GM21381 (cell line): ENCODE measurements around the gene NDUFS6.

ENCODE experiments used
- ATAC-seq: cut with Tn5 transposase; IDR thresholded peaks from one replicate; pipeline ENCODE4 v1.9.1; 2021; ENCODE audit warnings: mild to moderate bottlenecking, moderate library complexity; ENCODE audit not compliant: unreplicated experiment

Gene NDUFS6

DNA sequence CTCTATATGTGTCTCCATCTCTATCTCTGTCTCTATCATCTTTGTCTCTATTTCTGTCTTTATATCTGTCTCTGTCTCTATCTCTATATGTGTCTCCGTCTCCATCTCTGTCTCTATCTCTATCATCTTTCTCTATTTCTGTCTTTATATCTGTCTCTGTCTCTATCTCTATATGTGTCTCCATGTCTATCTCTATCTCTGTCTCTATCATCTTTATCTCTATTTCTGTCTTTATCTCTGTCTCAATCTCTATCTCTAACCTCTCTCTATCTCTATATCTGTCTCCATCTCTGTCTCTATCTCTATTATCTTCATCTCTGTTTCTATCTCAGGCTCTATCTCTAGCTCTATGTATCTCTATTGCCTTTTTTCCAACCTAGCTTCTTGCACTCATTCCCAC is 44.5 kb downstream of the NDUFS6 start:
- ATAC-seq: no peak

DNA sequence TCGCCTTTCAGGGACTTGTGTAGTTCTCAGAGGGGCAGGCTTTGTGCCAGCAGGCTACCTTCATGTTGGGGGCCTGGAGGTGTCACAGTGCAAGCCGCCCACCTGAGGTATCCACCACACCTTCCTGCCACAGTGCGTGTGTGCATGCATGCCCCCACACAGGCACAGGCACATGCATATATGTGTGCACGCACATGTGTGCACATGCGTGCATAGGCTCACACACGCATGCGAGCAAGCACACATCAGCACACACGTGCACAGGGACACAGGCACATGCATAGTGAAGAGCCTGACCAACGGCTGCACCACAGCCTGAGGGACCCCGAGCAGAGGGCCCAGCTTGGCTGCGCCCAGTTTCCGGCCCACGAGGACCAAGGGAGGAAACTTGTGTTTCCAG is 45.4 kb downstream of the NDUFS6 start:
- ATAC-seq: no peak

DNA sequence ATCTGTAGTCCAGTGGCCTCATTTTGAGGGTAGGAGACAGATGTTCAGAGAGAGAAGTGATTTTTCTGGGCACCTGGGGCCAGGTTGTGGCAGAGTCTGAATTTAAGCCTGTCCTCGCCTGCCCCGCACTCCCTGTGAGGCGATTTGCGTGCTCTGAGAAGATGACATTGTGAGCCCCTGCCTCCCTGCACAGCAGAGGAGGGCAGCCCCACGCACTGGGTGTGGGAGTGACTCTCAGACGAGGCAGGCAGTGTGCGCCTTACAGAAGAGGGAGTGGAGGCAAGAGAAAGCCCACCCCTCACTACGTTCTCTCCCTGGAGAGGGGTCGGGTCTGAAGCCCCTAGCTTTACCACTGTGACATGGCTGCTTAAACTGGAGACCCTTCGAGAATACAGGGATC is 45.8 kb downstream of the NDUFS6 start:
- ATAC-seq: no peak

DNA sequence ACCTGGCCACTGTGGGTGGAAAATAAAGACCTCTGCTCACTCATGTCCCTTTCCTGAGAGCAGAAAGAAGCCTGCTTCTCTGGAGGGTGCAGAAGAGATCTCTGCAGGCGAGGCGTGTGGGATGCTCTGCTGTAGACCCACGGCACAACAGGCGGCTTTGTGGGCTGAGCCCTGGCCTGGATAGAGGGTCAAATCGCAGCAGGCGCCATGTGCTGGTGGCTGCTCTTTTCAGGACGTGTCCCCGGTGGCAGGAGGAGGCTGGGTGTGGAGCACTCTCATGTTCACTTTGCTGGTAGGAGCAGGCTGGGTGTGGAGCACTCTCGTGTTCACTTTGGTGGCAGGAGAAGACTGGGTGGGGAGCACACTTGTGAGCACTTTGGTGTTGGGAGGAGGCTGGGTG is 46.4 kb downstream of the NDUFS6 start:
- no peak for ATAC-seq

DNA sequence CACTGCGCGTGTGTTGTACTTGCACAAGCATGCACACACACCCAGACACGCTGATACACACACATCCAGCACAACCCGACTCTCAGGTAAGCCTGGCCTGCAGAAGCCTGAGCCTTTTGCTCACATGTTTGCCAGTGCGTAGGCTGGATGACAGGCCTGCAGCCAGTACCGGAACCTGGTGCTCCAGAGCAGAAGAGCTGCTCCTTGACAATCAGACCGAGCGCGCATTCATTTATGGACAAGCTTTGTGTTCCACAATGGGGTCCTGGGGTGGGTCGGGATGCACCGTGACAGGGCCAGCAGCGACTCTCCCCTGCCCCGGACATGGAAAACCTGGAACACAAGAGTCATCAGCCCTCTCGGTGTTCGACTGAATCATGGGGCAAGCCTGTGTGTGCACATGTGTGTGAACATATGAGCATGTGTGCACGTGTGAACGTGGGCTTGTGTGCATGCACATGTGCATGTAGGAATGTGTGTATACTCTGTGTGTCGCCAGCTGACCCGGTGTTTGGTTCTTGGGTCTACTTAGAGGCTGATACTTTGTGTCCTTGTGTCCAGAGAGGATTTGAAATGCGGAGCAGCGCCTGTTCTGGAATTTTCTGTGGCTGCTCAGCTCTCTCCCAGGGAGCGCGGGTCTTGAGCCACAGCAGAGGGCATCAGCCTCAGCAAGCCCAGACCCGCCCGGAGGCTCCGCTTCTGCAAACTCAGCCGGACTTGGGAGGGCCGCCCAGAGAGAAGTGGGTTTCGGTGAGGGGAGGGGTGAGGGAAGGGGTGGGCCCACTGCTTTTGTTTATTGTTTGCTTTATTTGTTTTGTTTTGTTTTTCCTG is 49.3 kb downstream of the NDUFS6 start:
- ATAC-seq: no peak

DNA sequence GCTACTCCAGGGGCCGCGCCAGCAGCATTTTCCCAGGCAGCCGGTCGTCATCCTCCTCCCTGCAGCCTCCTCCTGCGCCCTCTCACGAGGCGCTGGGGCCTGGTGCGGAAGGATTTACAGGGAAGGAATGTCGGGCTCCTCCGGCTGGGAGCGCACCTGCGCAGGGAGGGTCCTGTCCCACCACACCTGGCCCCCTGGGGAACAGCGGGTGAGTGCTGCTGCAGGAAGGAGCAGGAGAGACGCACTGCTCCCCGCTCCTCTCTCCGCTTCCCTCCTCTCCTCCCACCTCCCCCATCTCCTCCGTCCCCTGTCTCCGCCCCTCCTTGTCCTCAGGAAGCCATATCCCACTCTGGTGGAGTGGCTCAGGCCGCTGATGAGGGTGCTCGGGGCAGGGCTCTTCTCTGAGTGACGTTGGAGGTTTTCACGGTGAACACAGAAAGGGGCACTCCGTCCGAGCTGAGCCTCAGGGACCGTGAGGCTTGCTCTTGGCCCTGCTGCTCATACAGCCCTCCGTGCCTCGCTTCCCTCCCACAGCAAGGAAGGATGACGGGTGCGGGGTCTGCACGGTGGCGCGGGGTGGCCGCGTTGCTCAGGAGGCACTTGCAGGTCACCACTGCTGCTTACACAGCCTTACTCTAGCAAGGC is 50.2 kb downstream of the NDUFS6 start:
- no peak for ATAC-seq

DNA sequence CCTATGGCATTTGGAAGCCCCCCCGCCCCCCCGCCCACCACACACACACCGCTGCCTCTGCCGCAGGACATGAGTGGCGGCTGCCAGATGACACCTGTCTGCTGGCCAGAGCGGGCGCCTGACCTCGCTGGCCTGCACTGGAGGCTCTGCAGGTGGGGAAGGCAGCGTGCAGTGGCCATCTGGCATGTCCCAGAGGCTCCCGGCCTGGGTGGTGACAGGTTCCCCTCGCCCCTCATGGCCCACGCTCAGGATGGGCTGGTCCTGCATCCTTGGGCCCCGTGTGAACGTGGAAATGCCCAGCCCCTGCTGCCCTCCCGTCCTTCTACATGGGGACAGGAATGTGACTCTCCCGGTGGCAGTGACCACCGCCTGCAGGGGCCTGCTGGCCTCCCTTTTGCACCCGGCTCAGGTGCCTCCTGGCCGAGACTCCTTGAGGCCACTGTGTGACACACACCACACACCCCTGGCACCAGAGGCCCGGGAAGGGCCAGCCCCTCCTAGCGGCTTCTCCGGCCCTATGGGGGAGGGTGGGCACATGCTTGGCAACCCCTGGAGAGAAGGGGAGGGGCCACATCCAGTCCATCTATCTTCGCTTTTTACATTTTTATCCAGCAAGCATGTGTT is 51.2 kb downstream of the NDUFS6 start:
- ATAC-seq: no peak

DNA sequence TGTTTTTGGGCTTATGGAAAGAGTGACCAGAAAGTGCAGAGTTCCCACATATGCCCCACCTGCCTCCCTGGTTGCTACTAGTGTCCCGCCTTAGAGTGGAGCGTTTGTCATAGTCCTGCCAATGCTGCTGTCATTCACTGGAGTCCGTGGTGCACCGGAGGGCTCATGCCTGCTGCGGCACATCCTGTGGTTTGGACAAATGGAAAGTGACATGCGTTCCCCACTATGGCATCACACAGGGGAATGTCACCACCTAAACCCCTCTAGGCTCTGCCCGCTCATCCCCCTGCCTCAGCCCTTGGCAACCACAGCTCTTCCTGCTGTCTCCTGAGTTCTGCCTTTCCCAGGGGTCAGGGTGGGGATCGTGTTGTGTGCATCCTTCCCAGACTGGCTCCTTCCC is 52.3 kb downstream of the NDUFS6 start:
- no peak for ATAC-seq

DNA sequence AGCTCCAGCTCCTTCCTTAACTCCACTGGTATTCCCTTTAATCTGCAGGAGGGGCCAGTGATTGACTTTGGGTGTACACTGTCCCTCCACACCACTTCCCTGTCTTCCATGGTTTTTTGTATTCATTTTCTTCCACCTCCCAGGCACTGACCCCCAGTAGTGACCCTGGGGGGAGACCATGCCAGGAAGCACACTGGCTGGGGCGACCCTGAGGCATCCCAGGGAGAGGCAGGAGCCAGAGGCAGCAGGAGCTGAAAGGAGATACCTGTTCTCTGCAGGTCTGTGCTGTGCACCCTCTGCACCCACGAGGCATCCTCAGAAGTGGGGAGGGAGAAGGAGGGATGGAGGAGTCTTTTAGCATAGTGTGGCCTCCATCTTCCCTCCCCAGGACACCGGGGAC is 53.9 kb downstream of the NDUFS6 start:
- no peak for ATAC-seq

DNA sequence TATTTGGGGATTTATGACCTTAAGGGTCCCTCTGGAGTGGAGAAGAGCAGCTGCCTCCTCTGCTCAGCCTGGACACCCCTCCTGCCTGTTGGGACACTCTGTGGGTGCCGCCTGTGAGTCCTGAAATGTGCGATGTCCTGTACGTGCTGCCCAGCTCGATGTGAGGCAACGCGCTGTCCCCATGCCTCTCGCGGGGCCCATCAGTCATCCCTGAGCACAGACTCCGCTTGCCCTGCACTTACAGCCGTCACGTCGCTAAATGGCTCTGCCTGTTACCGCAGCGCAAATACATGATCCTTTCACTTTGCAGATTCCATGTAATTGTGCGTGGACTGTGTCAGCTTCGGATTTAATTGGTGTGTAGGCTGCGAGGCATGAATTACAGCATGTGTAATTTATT is 54.4 kb downstream of the NDUFS6 start:
- ATAC-seq: no peak

DNA sequence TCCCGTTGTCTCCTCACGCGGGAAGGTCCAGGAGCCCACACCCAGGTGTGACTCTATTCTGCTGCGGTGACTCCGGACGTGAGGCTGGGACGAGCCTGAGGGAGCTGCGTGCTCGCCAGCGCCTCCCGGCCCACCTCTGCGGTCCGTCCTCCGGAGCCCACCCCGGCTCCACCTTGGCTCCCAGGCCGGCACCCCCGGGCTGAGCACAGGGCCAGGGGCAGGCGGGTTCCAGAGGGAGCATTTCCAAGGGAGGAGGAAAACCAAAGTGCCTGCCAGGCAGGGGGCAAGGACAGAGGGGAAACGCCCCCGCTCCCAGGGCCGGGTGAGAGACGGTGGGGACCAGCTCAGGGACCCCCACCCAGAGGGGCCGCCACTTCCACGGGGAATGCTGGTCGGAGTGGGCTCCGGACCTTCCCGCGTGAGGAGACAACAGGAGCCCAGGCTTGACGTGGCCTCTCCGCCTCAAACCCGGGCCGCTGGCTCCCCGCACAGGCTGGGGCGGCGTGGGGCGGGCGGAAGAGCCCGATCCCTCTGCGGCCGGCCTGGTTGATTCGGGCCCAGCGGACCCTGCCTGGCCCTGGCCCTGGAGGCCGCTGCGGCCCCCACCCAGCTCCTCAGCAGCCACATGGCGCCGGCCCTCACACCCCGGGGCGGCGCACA is 55.5 kb downstream of the NDUFS6 start:
- no peak for ATAC-seq

DNA sequence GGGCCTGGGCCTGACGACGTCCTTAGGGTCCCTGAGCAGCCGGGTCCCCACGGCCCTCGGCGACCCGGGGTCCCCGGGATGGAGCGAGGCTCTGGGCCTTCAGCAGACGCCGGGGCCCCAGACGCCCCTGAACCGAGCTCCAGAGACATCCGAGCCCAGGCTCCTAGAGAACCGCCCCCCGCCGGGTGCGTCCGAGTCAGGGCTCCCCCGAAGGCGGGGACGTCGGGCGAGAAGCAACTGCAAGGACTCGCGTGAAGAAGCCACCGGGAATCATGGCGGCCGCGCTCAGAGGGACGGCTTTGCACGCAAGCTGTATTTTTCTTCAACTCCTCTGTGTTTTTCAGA is 56.0 kb downstream of the NDUFS6 start:
- no peak for ATAC-seq

DNA sequence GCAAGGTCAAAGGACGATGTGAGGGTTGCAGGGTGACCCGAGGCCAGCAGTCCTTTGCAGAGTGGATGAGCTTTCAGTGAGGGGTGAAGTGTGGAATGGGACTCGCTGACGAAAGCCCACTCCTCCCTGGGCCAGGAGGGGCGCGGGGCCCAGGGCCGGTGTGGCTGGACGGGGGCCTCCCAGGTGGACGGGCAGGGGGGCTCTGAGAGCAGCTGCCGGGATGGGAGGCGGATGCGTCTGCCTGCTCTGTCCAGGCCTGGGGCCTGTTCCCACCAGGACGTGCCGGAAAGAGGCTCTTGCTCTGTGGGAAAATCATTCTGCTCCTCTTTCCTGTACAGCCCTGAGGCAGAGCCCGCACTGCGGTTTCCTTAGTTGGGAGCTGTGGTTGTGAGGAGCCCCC is 57.2 kb downstream of the NDUFS6 start:
- no peak for ATAC-seq

DNA sequence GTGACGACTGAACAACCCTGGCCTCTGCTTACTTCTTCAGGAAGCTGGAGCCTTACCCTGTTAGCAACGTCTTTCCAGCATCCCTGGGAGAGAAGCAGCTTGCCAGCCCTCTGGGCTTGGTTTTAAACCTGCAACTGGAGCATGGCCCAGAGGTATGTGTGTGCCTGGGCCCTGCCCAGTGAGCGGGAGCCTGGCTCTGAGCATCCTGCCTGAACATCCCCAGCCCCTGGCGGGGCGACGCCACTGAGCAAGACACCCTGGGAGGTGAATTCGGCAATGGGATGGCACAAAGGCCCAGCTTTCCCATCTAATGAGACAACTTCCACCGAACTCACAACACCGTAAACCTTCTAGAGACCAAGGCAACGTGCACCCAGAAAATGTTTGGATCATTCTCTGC is 57.9 kb downstream of the NDUFS6 start:
- no peak for ATAC-seq

DNA sequence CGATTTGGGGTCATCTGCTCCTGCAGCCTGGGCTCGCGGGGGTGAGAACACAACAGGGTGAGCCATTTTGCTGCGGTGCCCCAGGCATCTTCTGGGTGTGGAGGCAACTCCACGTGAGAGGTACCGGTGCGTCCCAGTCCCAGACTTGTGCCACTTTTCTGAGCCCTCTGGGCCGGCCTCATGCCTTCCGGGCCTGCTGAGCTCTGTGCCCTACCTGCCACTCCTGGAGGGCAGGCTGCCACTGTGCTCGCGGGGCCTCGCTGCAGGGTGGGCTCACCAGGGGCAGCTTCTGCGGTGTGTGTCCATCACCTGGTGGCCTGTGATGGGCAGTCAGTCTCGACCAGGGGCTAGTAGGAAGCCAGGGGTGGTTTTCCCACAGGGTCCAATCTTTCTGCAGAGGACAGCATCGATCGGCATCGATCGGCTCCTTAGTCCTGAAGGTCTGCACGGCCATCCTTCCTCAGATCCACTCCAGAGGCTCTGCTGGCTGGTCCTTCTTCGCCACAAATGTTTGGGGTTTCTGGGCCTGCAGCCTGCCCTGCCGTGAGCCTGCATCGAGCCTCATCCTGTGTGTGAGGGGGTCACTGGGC is 58.9 kb downstream of the NDUFS6 start:
- no peak for ATAC-seq

DNA sequence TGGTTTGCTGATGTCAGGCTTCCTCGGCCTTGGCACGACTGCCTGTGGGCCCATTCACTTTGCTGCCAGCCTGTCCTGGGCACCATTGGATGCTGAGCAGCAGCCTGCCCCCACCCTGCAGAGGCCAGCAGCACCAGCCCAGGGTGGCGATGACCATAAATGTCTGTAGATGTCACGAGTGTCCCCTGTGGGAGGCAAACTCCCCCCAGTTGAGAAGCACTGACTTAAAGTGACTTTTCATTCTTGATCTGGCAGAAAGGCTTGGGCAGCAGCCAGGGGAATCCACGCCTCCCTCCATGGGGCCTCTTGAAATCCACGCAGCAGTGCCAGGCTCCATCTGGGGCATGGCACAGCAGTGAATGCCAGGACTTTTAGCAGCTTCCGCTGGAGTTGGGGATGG is 59.7 kb downstream of the NDUFS6 start:
- ATAC-seq: no peak

DNA sequence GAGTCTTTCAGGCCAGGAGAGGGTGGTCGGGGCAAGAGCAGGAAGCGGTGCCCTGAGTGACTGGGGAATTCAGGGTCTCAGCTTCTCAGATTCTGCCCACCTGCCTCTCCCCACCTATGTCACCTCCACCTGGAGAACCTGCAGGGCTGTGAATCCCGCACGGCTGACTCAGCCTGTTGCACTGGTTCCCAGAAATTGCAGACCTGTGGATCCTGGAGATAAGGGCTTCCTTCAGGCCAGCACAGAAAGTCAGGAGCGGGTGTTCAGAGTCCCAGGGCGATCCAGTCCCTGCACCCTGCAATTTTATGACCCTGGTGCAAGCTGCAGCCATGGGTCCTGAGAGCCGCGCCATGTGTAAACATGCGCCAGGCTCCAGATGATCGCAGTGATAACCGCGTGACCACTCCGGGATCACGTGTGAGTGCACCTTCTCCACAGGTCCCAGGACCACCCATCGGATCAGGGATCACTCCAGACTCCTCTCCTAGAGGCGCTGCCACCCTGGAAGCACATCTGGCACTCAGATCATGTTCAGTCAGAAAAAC is 63.8 kb downstream of the NDUFS6 start:
- no peak for ATAC-seq

DNA sequence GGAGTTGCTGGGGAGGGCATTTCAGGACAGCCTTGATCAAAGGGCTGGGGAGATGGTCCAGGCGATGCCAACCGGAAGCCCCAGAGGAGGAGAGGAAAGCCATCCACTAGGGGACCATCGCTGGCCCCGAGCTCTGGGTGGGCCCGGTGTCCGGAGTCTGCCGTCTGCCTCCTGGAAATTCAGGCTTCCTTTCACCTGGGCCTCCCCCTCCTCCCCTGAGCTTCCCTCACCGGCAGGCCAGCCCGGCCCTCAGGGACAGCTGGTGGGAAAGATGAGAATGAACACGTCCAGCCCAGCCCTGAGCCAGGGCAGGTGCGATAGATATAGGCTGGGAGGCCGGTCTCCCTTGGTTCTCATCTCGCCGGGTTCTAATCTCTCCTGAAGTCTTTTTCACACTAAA is 64.3 kb downstream of the NDUFS6 start:
- no peak for ATAC-seq
